Cardiac fibroblast (primary cell): ENCODE measurements around the gene UNC5A.
A peak's percentile ranks its signal among the peaks of the same experiment; 100 is the strongest.

Experiments used
- DNase-seq, 2 donors: peaks; one replicate each; pipeline versions ENCODE4 v3.0.0 to v3.0.0-alpha.2; 2010; ENCODE audit warnings: low read depth in 2 of 2
- H3K4me3 ChIP-seq, 2 donors: replicated peaks in 1 of 2; 1 replicate in 1 of 2; 2 replicates in 1 of 2; pipeline ENCODE4 v1.5.1; 2011; ENCODE audit warnings: low read depth in 2 of 2, low read length in 2 of 2, mild to moderate bottlenecking in 2 of 2, moderate library complexity in 1 of 2
- CTCF ChIP-seq: IDR thresholded peaks from one replicate; pipeline ENCODE4 v1.5.1; 2011; ENCODE audit warnings: low read depth, mild to moderate bottlenecking, low read length, inconsistent platforms

UNC5A gene

GRCh38 chr5:176809544-176810080 is 747 bp upstream of the UNC5A start:
- TF ChIP-seq CTCF, result no peak
- H3K4me3 ChIP-seq, result no peak overlapping the region
- DNase-seq, result no peak

- no peak for TF ChIP-seq CTCF
- DNase-seq, result peak; percentile 12 to 40
- peak overlapping the region; percentile 15 to 18 for H3K4me3 ChIP-seq
Measured at GRCh38 chr5:176810687-176811501, 535 bp downstream of the UNC5A start.

GRCh38 chr5:176812269-176813259 is 2.2 kb downstream of the UNC5A start:
- no peak overlapping the region for H3K4me3 ChIP-seq
- peak; percentile 58 for TF ChIP-seq CTCF
- peak; percentile 26 to 30 for DNase-seq

GRCh38 chr5:176813587-176814312 is 3.4 kb downstream of the UNC5A start:
- TF ChIP-seq CTCF, result no peak
- DNase-seq, result no peak
- H3K4me3 ChIP-seq, result no peak overlapping the region

- TF ChIP-seq CTCF, result no peak
- no peak overlapping the region for H3K4me3 ChIP-seq
- DNase-seq, result no peak
Measured at GRCh38 chr5:176814313-176814685, 3.9 kb downstream of the UNC5A start.

GRCh38 chr5:176814836-176815438 is 4.6 kb downstream of the UNC5A start:
- no peak for TF ChIP-seq CTCF
- H3K4me3 ChIP-seq, result no peak overlapping the region
- DNase-seq, result no peak
